DOHH2 (cell line): Measurements from ENCODE around the gene CLEC6A.

Experiments
- H3F3A ChIP-seq: fragments of 200-600 bp; sonication (generic), shearing (Covaris generic); 2 replicates; pipeline ENCODE4 v1.6.0; 2016; ENCODE audit warnings: antibody characterized with exemption, mild to moderate bottlenecking; ENCODE audit not compliant: control insufficient read depth, insufficient read depth
- H3K27ac ChIP-seq: fragments of 200-600 bp; sonication (generic); 2 replicates; pipeline ENCODE4 v1.5.1; 2014; ENCODE audit warnings: low read depth, mild to moderate bottlenecking, low read length, moderate library complexity
- H3K27me3 ChIP-seq: fragments of 200-600 bp; sonication (generic); 2 replicates; pipeline ENCODE4 v1.6.1; 2014; ENCODE audit warnings: mild to moderate bottlenecking, low read length, mixed read lengths; ENCODE audit not compliant: control insufficient read depth
- H3K36me3 ChIP-seq: fragments of 200-600 bp; sonication (generic); 2 replicates; pipeline ENCODE4 v1.6.1; 2014; ENCODE audit warnings: mild to moderate bottlenecking, low read length, moderate library complexity, mixed read lengths; ENCODE audit not compliant: control insufficient read depth
- H3K4me1 ChIP-seq: fragments of 200-600 bp; sonication (generic); 2 replicates; pipeline ENCODE4 v1.6.1; 2014; ENCODE audit warnings: mild to moderate bottlenecking, low read length, mixed read lengths; ENCODE audit not compliant: control insufficient read depth
- H3K4me2 ChIP-seq: fragments of 200-600 bp; sonication (generic); 2 replicates; pipeline ENCODE4 v1.6.0; 2014; ENCODE audit warnings: mild to moderate bottlenecking, low read length, moderate library complexity
- H3K4me3 ChIP-seq: fragments of 200-600 bp; sonication (generic); 2 replicates; pipeline ENCODE4 v1.5.1; 2014; ENCODE audit warnings: mild to moderate bottlenecking, low read length, mixed read lengths
- H3K79me2 ChIP-seq: fragments of 200-600 bp; sonication (generic); 2 replicates; pipeline ENCODE4 v1.6.1; 2014; ENCODE audit warnings: mild to moderate bottlenecking, low read length, mixed read lengths; ENCODE audit not compliant: control insufficient read depth
- H3K9me2 ChIP-seq: fragments of 200-600 bp; sonication (generic); replicated peaks from 2 replicates; pipeline ENCODE4 v1.6.1; 2014; ENCODE audit warnings: mild to moderate bottlenecking, low read length, mixed read lengths; ENCODE audit not compliant: control insufficient read depth
- H3K9me3 ChIP-seq: fragments of 200-600 bp; sonication (generic); 2 replicates; pipeline ENCODE4 v1.6.1; 2014; ENCODE audit warnings: antibody characterized with exemption, low read length, mixed read lengths; ENCODE audit not compliant: control insufficient read depth, insufficient read depth
- H4K20me1 ChIP-seq: fragments of 200-600 bp; sonication (generic); 2 replicates; pipeline ENCODE4 v1.6.0; 2014; ENCODE audit warnings: low read depth, mild to moderate bottlenecking, antibody characterized with exemption, low read length, moderate library complexity; ENCODE audit not compliant: control insufficient read depth, insufficient read depth
- CTCF ChIP-seq: fragments of 200-600 bp; sonication (generic); IDR thresholded peaks from one replicate; pipeline ENCODE4 v1.5.1; 2014; ENCODE audit warnings: antibody characterized with exemption, mild to moderate bottlenecking, low read depth, low read length; ENCODE audit not compliant: poor library complexity, severe bottlenecking
- EZH2phosphoT487 ChIP-seq: fragments of 200-600 bp; sonication (generic); IDR thresholded peaks from 2 replicates; pipeline ENCODE4 v1.6.1; 2017; ENCODE audit warnings: borderline replicate concordance, mild to moderate bottlenecking, antibody characterized with exemption, low read length, moderate library complexity, mixed read lengths

CLEC6A gene

GRCh38 chr12:8465301-8465996, 9.7 kb downstream of the CLEC6A start:
- TF ChIP-seq CTCF = no peak
- no peak for TF ChIP-seq EZH2phosphoT487
- no peaks in the 10 kb centered on the region for H3K27me3 ChIP-seq
- no peak overlapping the region for H3K27ac ChIP-seq
- no peak overlapping the region for H3K4me3 ChIP-seq
- H4K20me1 ChIP-seq = no peaks in the 10 kb centered on the region
- no peaks in the 10 kb centered on the region for H3F3A ChIP-seq
- no peak overlapping the region for H3K4me2 ChIP-seq
- no peaks in the 10 kb centered on the region for H3K79me2 ChIP-seq
- no peaks in the 10 kb centered on the region for H3K9me3 ChIP-seq
- no peaks in the 10 kb centered on the region for H3K4me1 ChIP-seq
- H3K36me3 ChIP-seq = no peaks in the 10 kb centered on the region
- H3K9me2 ChIP-seq = no peaks in the 10 kb centered on the region

- Histone ChIP-seq H3K4me2 (no peak overlapping the region), H3K9me3 (no peaks in the 10 kb centered on the region), H3K36me3 (no peaks in the 10 kb centered on the region), H4K20me1 (no peaks in the 10 kb centered on the region), H3K9me2 (no peaks in the 10 kb centered on the region), H3K4me3 (no peak overlapping the region), H3K79me2 (no peaks in the 10 kb centered on the region), H3F3A (no peaks in the 10 kb centered on the region), H3K4me1 (no peaks in the 10 kb centered on the region), H3K27ac (no peak overlapping the region), H3K27me3 (no peaks in the 10 kb centered on the region)
- no peak for TF ChIP-seq CTCF
- no peak for TF ChIP-seq EZH2phosphoT487
Measured at GRCh38 chr12:8466241-8466640, 10.5 kb downstream of the CLEC6A start.

- H3K36me3 ChIP-seq = no peaks in the 10 kb centered on the region
- H3K9me3 ChIP-seq = no peaks in the 10 kb centered on the region
- H3K27me3 ChIP-seq = no peaks in the 10 kb centered on the region
- no peaks in the 10 kb centered on the region for H3K79me2 ChIP-seq
- no peaks in the 10 kb centered on the region for H3K4me1 ChIP-seq
- no peak overlapping the region for H3K4me3 ChIP-seq
- TF ChIP-seq CTCF = no peak
- no peak for TF ChIP-seq EZH2phosphoT487
- H3K9me2 ChIP-seq = no peaks in the 10 kb centered on the region
- H3K27ac ChIP-seq = no peak overlapping the region
- no peaks in the 10 kb centered on the region for H3F3A ChIP-seq
- H4K20me1 ChIP-seq = no peaks in the 10 kb centered on the region
- no peak overlapping the region for H3K4me2 ChIP-seq
Measured at GRCh38 chr12:8471090-8471489, 15.3 kb downstream of the CLEC6A start.
